B cell (primary cell): ENCODE measurements around the gene RPL28. TPM values are rescaled to one million over a fixed set of nuclear protein-coding genes. Genes with fewer than 3 reads are reported as not detected.
A peak's percentile ranks its signal among the peaks of the same experiment; 100 is the strongest.

Experiments used
- ATAC-seq: fragments of 200-7000 bp; cut with Tn5 transposase; one replicate; pipeline ENCODE4 v1.10.0; 2021; ENCODE audit warnings: low read depth, mild to moderate bottlenecking, moderate number of reproducible peaks, moderate library complexity
- CTCF ChIA-PET: fragments of 350-600 bp; sonication (Branson Sonifier 250); formaldehyde crosslinking; loops from one replicate; lab custom pipeline; 2021; ENCODE audit warnings: antibody characterized with exemption, inconsistent platforms; lab: Charles Lee
- POLR2A ChIA-PET: fragments of 350-600 bp; sonication (Branson Sonifier 250); formaldehyde crosslinking; loops from one replicate; lab custom pipeline; 2021; ENCODE audit warnings: antibody characterized with exemption; lab: Charles Lee
- DNase-seq: peaks from one replicate; pipeline ENCODE4 v3.0.0; 2013
- H2AFZ ChIP-seq: 2 replicates; pipeline ENCODE4 v1.6.1; 2012; ENCODE audit warnings: mild to moderate bottlenecking, low read depth, low read length; ENCODE audit not compliant: insufficient read depth, poor library complexity, severe bottlenecking
- H3K27ac ChIP-seq, 2 donors: 1 replicate in 1 of 2; 2 replicates in 1 of 2; pipeline ENCODE4 v1.5.1; 2012 to 2013; ENCODE audit warnings: low read length in 2 of 2, mild to moderate bottlenecking in 2 of 2, moderate library complexity in 1 of 2
- H3K27me3 ChIP-seq, 4 experiments: fragments of 200-600 bp in 1 of 4; sonication (generic) in 1 of 4; replicated peaks in 1 of 4; 1 replicate in 2 of 4; 2 replicates in 2 of 4; pipeline versions ENCODE4 v1.6.1 to v1.7.0; 2013 to 2016; ENCODE audit warnings: low read length in 3 of 4, mild to moderate bottlenecking in 2 of 4, mixed read lengths in 1 of 4, moderate library complexity in 1 of 4; ENCODE audit not compliant: insufficient read depth in 4 of 4, control insufficient read depth in 3 of 4; ENCODE audit errors: control extremely low read depth in 1 of 4
- H3K36me3 ChIP-seq, 2 experiments: replicated peaks in 1 of 2; 1 replicate in 1 of 2; 2 replicates in 1 of 2; pipeline versions ENCODE4 v1.6.1 to v1.7.1; 2013; ENCODE audit warnings: low read length in 1 of 2; ENCODE audit not compliant: insufficient read depth in 2 of 2, control insufficient read depth in 1 of 2; ENCODE audit errors: control extremely low read depth in 1 of 2, extremely low read depth in 1 of 2
- H3K4me1 ChIP-seq, 2 donors: fragments of 200-600 bp in 1 of 2; sonication (generic) in 1 of 2; 1 replicate in 1 of 2; 2 replicates in 1 of 2; pipeline versions ENCODE4 v1.5.1 to v1.6.1; 2013 to 2017; ENCODE audit warnings: low read length in 2 of 2; ENCODE audit not compliant: control insufficient read depth in 2 of 2, insufficient read depth in 2 of 2
- H3K4me2 ChIP-seq: replicated peaks from 2 replicates; pipeline ENCODE3; 2012; ENCODE audit warnings: mild to moderate bottlenecking, low read depth, low read length; ENCODE audit not compliant: poor library complexity, severe bottlenecking
- H3K4me3 ChIP-seq, 5 experiments: fragments of 200-600 bp in 1 of 5; sonication (generic) in 1 of 5; 1 replicate in 3 of 5; 2 replicates in 2 of 5; pipeline versions ENCODE4 v1.5.1 to v1.7.0; 2011 to 2016; ENCODE audit warnings: low read length in 4 of 5, mild to moderate bottlenecking in 4 of 5, low read depth in 2 of 5, control low read depth in 1 of 5, moderate library complexity in 1 of 5; ENCODE audit not compliant: insufficient read depth in 1 of 5; ENCODE audit errors: control extremely low read depth in 1 of 5, extremely low read depth in 1 of 5
- H3K79me2 ChIP-seq: fragments of 200-600 bp; sonication (generic); one replicate; pipeline ENCODE4 v1.6.0; 2016; ENCODE audit warnings: low read length; ENCODE audit not compliant: control insufficient read depth, insufficient read depth
- H3K9ac ChIP-seq: fragments of 200-600 bp; sonication (generic); 2 replicates; pipeline ENCODE4 v1.6.1; 2017; ENCODE audit warnings: mild to moderate bottlenecking, low read length, moderate library complexity
- H3K9me3 ChIP-seq, 3 donors: one replicate each; pipeline versions ENCODE4 v1.6.1 to v1.7.1; 2013; ENCODE audit warnings: low read length in 2 of 3; ENCODE audit not compliant: control insufficient read depth in 2 of 3, insufficient read depth in 1 of 3; ENCODE audit errors: control extremely low read depth in 1 of 3
- H4K20me1 ChIP-seq: 2 replicates; pipeline ENCODE4 v1.6.0; 2012; ENCODE audit warnings: mild to moderate bottlenecking, low read length; ENCODE audit not compliant: insufficient read depth, control insufficient read depth, poor library complexity, severe bottlenecking
- H3K27ac Mint-ChIP-seq: one replicate; pipeline ENCODE4 v1.8.0; 2021; ENCODE audit warnings: mixed read lengths
- H3K27me3 Mint-ChIP-seq: one replicate; pipeline ENCODE4 v1.8.0; 2021; ENCODE audit warnings: mixed read lengths
- H3K4me1 Mint-ChIP-seq: one replicate; pipeline ENCODE4 v1.8.0; 2021; ENCODE audit warnings: mixed read lengths
- H3K4me3 Mint-ChIP-seq: one replicate; pipeline ENCODE4 v1.8.0; 2021; ENCODE audit warnings: mixed read lengths
- H3K9me3 Mint-ChIP-seq: one replicate; pipeline ENCODE4 v1.8.0; 2022; ENCODE audit warnings: mixed read lengths; ENCODE audit not compliant: insufficient read depth
- EZH2 ChIP-seq: IDR thresholded peaks from 2 replicates; pipeline ENCODE4 v1.6.1; 2012; ENCODE audit warnings: borderline replicate concordance, low read depth, mild to moderate bottlenecking, moderate library complexity, low read length; ENCODE audit not compliant: insufficient read depth, poor library complexity, severe bottlenecking
- WGBS: methylation state at CpG from one replicate; pipeline ENCODE4 v1.1.5; 2013; ENCODE audit warnings: missing lambda C conversion rate; ENCODE audit not compliant: insufficient coverage; 5-methylcytosine and 5-hydroxymethylcytosine counted together
- intact Hi-C: fragments of 100-400 bp; cut with micrococcal nuclease; formaldehyde crosslinking; loops from one replicate; pipeline ENCODE4 v1.10.0; 2022
- polyA minus RNA-seq: library from RNA; depleted of rRNA, polyadenylated mRNA; stranded (reverse); fragments of >200 nt; gene quantifications from 2 replicates; pipeline ENCODE4 v1.2.3, GENCODE V29; 2012
- polyA plus RNA-seq: library from polyadenylated mRNA; depleted of rRNA; stranded (reverse); fragments of >200 nt; gene quantifications from 2 replicates; pipeline ENCODE4 v1.2.3, GENCODE V29; 2012
- total RNA-seq, 2 donors: library from RNA; stranded (reverse); fragments of 120-200 nt in 1 of 2; gene quantifications; 1 replicate in 1 of 2; 2 replicates in 1 of 2; pipeline versions ENCODE4 v1.2.3 to v1.2.4, GENCODE V29; 2013 to 2022
- TF ChIP-seq, protein P1 (sequence below): fragments of 200-600 bp; IDR thresholded peaks from one replicate; pipeline ENCODE4 v1.8.0; 2022; ENCODE audit warnings: antibody characterized with exemption, mild to moderate bottlenecking

RPL28 gene
- total RNA-seq: 2,397 and 2,578 TPM in 2 replicates
- 889 TPM for total RNA-seq (2013)
- 4,661 and 8,441 TPM in 2 replicates for polyA plus RNA-seq
- polyA minus RNA-seq: 1,863 and 2,363 TPM in 2 replicates

GRCh38 chr19:55385724-55386492 is at the start of gene RPL28:
RPL28 (plus strand) TSS chr19:55385932; CDS start chr19:55386358, 426 bp downstream.
- H4K20me1 ChIP-seq: peaks cover 56% of the 10 kb centered on the region
- ChIA-PET POLR2A (interaction anchor here (1.1 to 1.3 kb wide), 2 partner anchors 21 to 132 kb away, joined by 3 to 7 read pairs; partner anchors contain the start of gene UBE2S), CTCF (no interaction called here)
- H3K9ac ChIP-seq: peak within 1 kb of the TSS; percentile 96
- H3K27ac Mint-ChIP-seq: peak within 1 kb of the TSS; percentile 100
- under 1% methylated on average over 68 of the region's 68 CpGs for WGBS
- TF ChIP-seq EZH2: no peak
- TF ChIP-seq, protein P1, sequence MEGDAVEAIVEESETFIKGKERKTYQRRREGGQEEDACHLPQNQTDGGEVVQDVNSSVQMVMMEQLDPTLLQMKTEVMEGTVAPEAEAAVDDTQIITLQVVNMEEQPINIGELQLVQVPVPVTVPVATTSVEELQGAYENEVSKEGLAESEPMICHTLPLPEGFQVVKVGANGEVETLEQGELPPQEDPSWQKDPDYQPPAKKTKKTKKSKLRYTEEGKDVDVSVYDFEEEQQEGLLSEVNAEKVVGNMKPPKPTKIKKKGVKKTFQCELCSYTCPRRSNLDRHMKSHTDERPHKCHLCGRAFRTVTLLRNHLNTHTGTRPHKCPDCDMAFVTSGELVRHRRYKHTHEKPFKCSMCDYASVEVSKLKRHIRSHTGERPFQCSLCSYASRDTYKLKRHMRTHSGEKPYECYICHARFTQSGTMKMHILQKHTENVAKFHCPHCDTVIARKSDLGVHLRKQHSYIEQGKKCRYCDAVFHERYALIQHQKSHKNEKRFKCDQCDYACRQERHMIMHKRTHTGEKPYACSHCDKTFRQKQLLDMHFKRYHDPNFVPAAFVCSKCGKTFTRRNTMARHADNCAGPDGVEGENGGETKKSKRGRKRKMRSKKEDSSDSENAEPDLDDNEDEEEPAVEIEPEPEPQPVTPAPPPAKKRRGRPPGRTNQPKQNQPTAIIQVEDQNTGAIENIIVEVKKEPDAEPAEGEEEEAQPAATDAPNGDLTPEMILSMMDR: no peak
- no peaks in the 10 kb centered on the region for H3K9me3 ChIP-seq
- H3K4me3 ChIP-seq: peak within 1 kb of the TSS; percentile 85 to 99 (median 97)
- H3K36me3 ChIP-seq: peaks cover 3 to 41% of the 10 kb centered on the region in 2 experiments
- H3K27me3 ChIP-seq: no peaks in the 10 kb centered on the region
- H3K27ac ChIP-seq: peak within 1 kb of the TSS; percentile 96
- peak within 1 kb of the TSS; percentile 74 for H3K4me2 ChIP-seq
- peak within 1 kb of the TSS; percentile 100 for H3K4me3 Mint-ChIP-seq
- H3K9me3 Mint-ChIP-seq: no peaks in the 10 kb centered on the region
- H3K4me1 ChIP-seq: peaks cover 40 to 57% of the 10 kb centered on the region in 2 donors
- DNase-seq: peak; percentile 99
- peaks cover 68% of the 10 kb centered on the region for H3K4me1 Mint-ChIP-seq
- no peaks in the 10 kb centered on the region for H3K27me3 Mint-ChIP-seq
- H2AFZ ChIP-seq: peak within 1 kb of the TSS; percentile 88
- peak; percentile 81 for ATAC-seq
- peaks cover 46% of the 10 kb centered on the region for H3K79me2 ChIP-seq
- intact Hi-C loops: loop anchor here (1.0 kb wide), 5 partner anchors 22 to 269 kb away; partner anchors contain the start of genes KMT5C, PPP1R12C and PPP6R1

GRCh38 chr19:55336101-55336500 is 49.6 kb upstream of the RPL28 start:
- no peak overlapping the region for H2AFZ ChIP-seq
- Mint-ChIP-seq H3K4me3 (no peak overlapping the region), H3K27ac (no peak overlapping the region), H3K27me3 (peaks cover 26% of the 10 kb centered on the region), H3K4me1 (peaks cover 17% of the 10 kb centered on the region), H3K9me3 (no peaks in the 10 kb centered on the region)
- H3K27ac ChIP-seq: no peak overlapping the region
- H3K4me2 ChIP-seq: no peak overlapping the region
- ChIA-PET POLR2A (no interaction called here), CTCF (no interaction called here)
- H3K4me3 ChIP-seq: no peak overlapping the region
- H3K79me2 ChIP-seq: peaks cover 11% of the 10 kb centered on the region
- peaks cover 13 to 22% of the 10 kb centered on the region in 2 donors for H3K4me1 ChIP-seq
- H3K36me3 ChIP-seq: no peaks in the 10 kb centered on the region
- TF ChIP-seq, protein P1: no peak
- TF ChIP-seq EZH2: no peak
- no peak overlapping the region for H3K9ac ChIP-seq
- WGBS: 100% methylated on average over 2 of the region's 7 CpGs
- no peak for DNase-seq
- H3K27me3 ChIP-seq: peaks cover 0 to 29% (median 9%) of the 10 kb centered on the region in 4 experiments
- no peak for ATAC-seq
- intact Hi-C loops: loop anchor here (5.0 kb wide), 1 partner anchor 1469 kb away; the partner anchor contains the start of gene MYADM
- peaks cover 0 to 7% (median 0%) of the 10 kb centered on the region in 3 donors for H3K9me3 ChIP-seq
- H4K20me1 ChIP-seq: no peaks in the 10 kb centered on the region
